Mesothelial cell of epicardium (in vitro differentiated cells): ENCODE results near the gene KIF2C. TPM values are rescaled to one million over a fixed set of nuclear protein-coding genes. Genes with fewer than 3 reads are reported as not detected.

ENCODE experiments used
- DNase-seq, 2 experiments: peaks; one replicate each; pipeline ENCODE4 v3.0.0; 2021; ENCODE audit warnings: low spot score in 2 of 2; ENCODE audit not compliant: unreplicated experiment in 2 of 2
- H3K27ac Mint-ChIP-seq: 2 replicates; pipeline ENCODE4 v1.8.0; 2021; ENCODE audit warnings: mixed read lengths
- H3K27me3 Mint-ChIP-seq: 2 replicates; pipeline ENCODE4 v1.8.0; 2021; ENCODE audit warnings: low read depth, mixed read lengths
- H3K36me3 Mint-ChIP-seq: 2 replicates; pipeline ENCODE4 v1.8.0; 2021; ENCODE audit warnings: mixed read lengths
- H3K4me1 Mint-ChIP-seq: 2 replicates; pipeline ENCODE4 v1.8.0; 2021; ENCODE audit warnings: mixed read lengths
- H3K4me3 Mint-ChIP-seq: 2 replicates; pipeline ENCODE4 v1.8.0; 2021; ENCODE audit warnings: mild to moderate bottlenecking, moderate library complexity, mixed read lengths
- H3K9me3 Mint-ChIP-seq: 2 replicates; pipeline ENCODE4 v1.8.0; 2021; ENCODE audit warnings: mixed read lengths
- CTCF ChIP-seq: fragments of 200-600 bp; sonication (generic); IDR thresholded peaks from one replicate; pipeline ENCODE4 v1.5.0; 2021; ENCODE audit warnings: antibody characterized with exemption; ENCODE audit not compliant: unreplicated experiment
- total RNA-seq: library from RNA; stranded (reverse); gene quantifications from 3 replicates; pipeline ENCODE4 v1.2.1, GENCODE V29; 2021

Gene KIF2C
- total RNA-seq, 1 donor from 2014 or later = 18.2 TPM

- peaks cover 24% of the 10 kb centered on the region for H3K4me1 Mint-ChIP-seq
- no peak for TF ChIP-seq CTCF
- H3K27ac Mint-ChIP-seq = peak overlapping the region; percentile 30
- no peak for DNase-seq
- H3K9me3 Mint-ChIP-seq = peaks cover 8% of the 10 kb centered on the region
- H3K4me3 Mint-ChIP-seq = no peak overlapping the region
- H3K36me3 Mint-ChIP-seq = peaks cover 11% of the 10 kb centered on the region
- no peaks in the 10 kb centered on the region for H3K27me3 Mint-ChIP-seq
Observed at GRCh38 chr1:44817307-44817706, 77.7 kb downstream of the KIF2C start.

Other genes starting within 250 kb of the KIF2C start
- 8.9 to 9.9 TPM (median 9.8 TPM) in 3 replicates for gene TMEM53, start 65.4 kb upstream of the KIF2C start, total RNA-seq
- gene ARMH1, start 65.1 kb upstream of the KIF2C start, total RNA-seq = 14.9 to 19.1 TPM (median 17.9 TPM) in 3 replicates
- gene RNU5D-1, start 8.7 kb upstream of the KIF2C start, total RNA-seq = not detected in 3 replicates
- 2,191 to 2,296 TPM (median 2,278 TPM) in 3 replicates for gene RPS8, start 35.7 kb downstream of the KIF2C start, total RNA-seq
- gene BEST4, start 48.3 kb downstream of the KIF2C start, total RNA-seq = 1.4 to 1.7 TPM (median 1.4 TPM) in 3 replicates
- 24.7 to 27.5 TPM (median 27.4 TPM) in 3 replicates for gene PLK3, start 60.5 kb downstream of the KIF2C start, total RNA-seq
- gene DYNLT4, start 67.5 kb downstream of the KIF2C start, total RNA-seq = 0.31 to 0.72 TPM (median 0.47 TPM) in 3 replicates
- 33.6 to 43.7 TPM (median 38.3 TPM) in 3 replicates for gene BTBD19, start 68.7 kb downstream of the KIF2C start, total RNA-seq
- 1.4 to 1.7 TPM (median 1.4 TPM) in 3 replicates for gene PTCH2, start 103.4 kb downstream of the KIF2C start, total RNA-seq
- 20.8 to 23.5 TPM (median 21.3 TPM) in 3 replicates for gene EIF2B3, start 246.8 kb downstream of the KIF2C start, total RNA-seq